Measurements from ENCODE around the gene CASK.
"Not testable (repeated sequence)": the region's sequence is repeated elsewhere in the genome, so short reads cannot be mapped to it uniquely, and the experiment has no call there.

CASK gene

DNA sequence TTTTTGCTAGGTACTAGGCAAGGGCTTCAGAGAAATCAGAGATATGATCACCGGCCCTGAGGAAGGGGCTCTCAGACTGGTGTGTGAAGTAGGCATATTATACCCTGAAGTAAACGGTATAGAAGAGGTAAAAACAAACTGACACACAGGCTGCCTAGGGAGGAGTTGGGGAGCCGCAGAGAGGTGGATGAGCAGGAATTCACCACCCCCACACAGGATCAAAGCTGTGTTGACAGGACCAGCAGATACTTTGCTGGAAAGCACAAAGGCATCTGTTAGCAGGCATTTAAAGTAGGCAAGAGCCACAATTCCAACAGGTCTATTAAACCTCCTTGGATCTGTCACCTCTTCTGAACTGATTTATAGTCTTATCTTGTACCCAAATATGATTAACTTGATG lies 306.4 kb downstream of the CASK start:
- TF ChIP-seq, protein P1, sequence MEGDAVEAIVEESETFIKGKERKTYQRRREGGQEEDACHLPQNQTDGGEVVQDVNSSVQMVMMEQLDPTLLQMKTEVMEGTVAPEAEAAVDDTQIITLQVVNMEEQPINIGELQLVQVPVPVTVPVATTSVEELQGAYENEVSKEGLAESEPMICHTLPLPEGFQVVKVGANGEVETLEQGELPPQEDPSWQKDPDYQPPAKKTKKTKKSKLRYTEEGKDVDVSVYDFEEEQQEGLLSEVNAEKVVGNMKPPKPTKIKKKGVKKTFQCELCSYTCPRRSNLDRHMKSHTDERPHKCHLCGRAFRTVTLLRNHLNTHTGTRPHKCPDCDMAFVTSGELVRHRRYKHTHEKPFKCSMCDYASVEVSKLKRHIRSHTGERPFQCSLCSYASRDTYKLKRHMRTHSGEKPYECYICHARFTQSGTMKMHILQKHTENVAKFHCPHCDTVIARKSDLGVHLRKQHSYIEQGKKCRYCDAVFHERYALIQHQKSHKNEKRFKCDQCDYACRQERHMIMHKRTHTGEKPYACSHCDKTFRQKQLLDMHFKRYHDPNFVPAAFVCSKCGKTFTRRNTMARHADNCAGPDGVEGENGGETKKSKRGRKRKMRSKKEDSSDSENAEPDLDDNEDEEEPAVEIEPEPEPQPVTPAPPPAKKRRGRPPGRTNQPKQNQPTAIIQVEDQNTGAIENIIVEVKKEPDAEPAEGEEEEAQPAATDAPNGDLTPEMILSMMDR (IDR thresholded peaks at IDR 0.05; ENCODE audit: low read depth, low read length): no peak
- no peak for DNase-seq (ENCODE audit: low read depth in 2 of 2)
- H3K4me3 ChIP-seq (replicated peaks in 1 of 2; ENCODE audit: low read depth in 2 of 2, low read length in 2 of 2): no peak overlapping the region

DNA sequence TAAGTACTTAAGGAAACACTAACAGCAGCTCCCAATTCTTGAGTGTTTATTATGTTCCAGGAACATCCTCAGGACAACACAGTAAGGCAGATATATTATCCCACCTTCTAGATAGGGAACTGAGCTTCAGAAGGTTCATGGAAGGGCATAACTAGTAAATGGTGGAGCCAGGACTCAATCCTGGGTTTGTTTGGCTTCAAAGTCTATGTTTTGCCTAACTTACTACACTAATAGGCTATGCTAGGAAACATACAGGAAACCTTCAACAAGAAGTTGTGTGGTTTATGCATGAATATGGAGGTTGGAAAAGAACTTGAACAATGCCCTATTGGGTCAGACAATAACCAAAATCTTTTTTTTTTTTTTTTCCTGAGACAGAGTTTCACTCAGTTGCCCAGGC lies 307.1 kb downstream of the CASK start:
- H3K4me3 ChIP-seq (replicated peaks in 1 of 2; ENCODE audit: low read depth in 2 of 2, low read length in 2 of 2): no peak overlapping the region
- TF ChIP-seq, protein P1 (IDR thresholded peaks at IDR 0.05; ENCODE audit: low read depth, low read length): no peak
- no peak for DNase-seq (ENCODE audit: low read depth in 2 of 2)

DNA sequence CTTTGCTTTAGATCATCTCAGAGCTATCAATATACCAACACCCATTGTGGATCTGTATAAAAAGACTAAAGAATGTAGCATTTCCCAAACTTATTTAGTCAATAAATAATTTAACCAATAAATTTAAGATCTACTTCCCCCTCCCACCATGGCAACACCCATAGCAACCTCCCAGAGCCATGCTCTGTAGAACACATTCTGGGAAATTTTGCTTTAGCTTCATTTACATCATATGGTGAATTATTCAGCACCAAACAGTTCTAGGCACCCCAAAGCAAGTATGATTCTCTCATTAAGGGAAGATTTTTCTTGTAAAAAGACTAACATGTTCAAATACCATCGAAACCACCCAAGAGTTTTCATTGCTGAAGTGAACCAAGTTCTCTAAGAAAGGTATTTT lies 315.1 kb downstream of the CASK start:
- H3K4me3 ChIP-seq (replicated peaks in 1 of 2; ENCODE audit: low read depth in 2 of 2, low read length in 2 of 2): no peak overlapping the region
- no peak for DNase-seq (ENCODE audit: low read depth in 2 of 2)
- TF ChIP-seq, protein P1 (IDR thresholded peaks at IDR 0.05; ENCODE audit: low read depth, low read length): no peak

DNA sequence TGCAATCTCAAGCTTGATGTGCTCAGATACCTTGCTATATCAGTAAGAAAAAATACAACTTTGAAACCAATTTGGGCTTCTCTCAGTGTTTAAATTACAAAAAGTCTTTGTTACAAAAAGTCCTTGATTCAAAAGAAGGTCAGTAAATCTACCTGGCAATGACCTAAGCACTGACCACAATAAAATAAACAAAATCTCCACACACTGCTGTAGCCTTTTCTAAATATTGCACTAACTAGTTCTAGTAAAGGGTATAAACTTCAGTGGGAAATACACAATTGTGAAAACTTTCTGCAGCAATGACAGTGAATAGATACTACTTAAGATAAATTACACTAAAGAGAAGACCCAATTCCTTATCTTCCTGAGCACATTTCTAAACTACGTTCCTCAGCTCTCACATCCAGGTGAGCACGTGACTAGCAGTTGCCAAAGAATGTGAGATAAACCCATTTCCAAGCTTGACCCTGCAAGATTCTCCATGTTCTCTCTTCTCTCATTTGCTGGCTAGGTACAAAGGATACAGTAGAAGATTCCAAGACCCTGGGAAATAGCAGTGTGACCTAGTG lies 316.0 kb downstream of the CASK start:
- no peak for DNase-seq (ENCODE audit: low read depth in 2 of 2)
- TF ChIP-seq, protein P1 (IDR thresholded peaks at IDR 0.05; ENCODE audit: low read depth, low read length): no peak
- no peak overlapping the region for H3K4me3 ChIP-seq (replicated peaks in 1 of 2; ENCODE audit: low read depth in 2 of 2, low read length in 2 of 2)

DNA sequence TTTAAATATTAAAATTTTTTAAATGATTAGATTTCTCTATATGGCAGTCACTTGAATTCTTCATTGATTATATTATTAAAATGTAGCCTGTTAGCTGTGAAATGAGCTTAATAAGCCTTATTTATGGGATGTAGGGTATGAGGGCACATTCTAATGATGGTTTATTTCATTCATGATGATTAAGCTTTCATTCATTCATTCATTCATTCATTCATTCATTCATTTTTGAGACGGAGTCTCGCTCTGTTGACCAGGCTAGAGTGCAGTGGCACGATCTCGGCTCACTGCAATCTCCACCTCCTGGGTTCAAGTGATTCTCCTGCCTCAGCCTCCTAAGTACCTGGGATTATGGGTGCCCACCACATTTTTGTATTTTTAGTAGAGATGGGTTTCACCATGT lies 317.3 kb downstream of the CASK start:
- DNase-seq (ENCODE audit: low read depth in 2 of 2); H3K4me3 ChIP-seq (replicated peaks in 1 of 2; ENCODE audit: low read depth in 2 of 2, low read length in 2 of 2): not testable (repeated sequence)

DNA sequence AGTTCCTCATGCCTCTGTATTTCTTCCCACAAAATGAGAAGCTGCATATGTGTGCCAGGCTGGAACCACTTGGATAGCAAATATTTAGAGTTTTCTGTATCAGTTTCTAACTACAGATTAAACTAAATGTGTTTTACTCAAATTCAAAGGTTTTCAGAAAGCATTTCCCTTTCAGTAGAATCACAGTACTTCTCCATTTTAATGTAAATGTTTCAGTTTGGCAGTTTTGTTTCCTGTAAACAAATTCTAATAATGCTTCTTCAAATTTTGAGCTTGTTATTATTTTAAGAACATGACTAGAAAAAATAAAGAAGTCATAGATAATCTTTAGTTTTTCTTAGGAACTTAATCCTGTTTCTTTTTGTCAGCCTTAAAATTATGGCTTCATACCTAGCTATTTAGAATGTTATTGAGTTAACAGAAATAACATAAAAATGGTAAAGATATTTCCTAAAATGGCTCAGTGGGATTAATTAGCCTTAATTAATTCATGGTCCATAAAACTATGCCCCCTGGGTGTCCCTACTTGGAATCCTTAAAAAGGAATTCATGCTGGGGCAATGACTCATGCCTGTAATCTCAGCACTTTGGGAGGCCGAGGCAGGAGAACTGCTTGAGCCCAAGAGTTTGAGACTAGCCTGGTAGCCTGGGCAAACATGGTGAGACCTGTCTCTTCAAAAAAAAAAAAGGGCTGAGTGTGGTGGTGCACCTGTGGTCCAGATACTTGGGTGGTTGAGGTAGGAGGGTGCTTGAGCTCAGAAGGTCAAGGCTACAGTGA lies 318.4 kb downstream of the CASK start:
- no peak overlapping the region for H3K4me3 ChIP-seq (replicated peaks in 1 of 2; ENCODE audit: low read depth in 2 of 2, low read length in 2 of 2)
- DNase-seq (ENCODE audit: low read depth in 2 of 2): no peak
- TF ChIP-seq, protein P1 (IDR thresholded peaks at IDR 0.05; ENCODE audit: low read depth, low read length): no peak

DNA sequence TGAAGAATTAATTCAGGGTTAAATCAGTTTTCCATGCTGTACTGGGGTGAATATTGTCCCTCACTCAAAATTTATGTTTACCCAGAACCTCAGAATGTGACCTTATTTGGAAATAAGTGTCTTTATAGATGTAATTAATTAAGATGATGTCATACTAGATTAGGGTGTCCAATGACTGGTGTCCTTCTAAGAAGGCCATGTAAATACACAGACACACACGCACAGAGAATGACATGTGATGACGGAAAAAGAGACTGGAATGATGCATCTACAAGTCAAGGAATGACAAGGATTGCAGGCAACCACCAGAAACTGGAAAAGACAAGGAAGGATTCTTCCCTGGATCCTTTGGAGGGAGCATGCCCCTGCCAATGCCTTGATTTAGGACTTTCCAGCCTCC lies 319.2 kb downstream of the CASK start:
- no peak overlapping the region for H3K4me3 ChIP-seq (replicated peaks in 1 of 2; ENCODE audit: low read depth in 2 of 2, low read length in 2 of 2)
- no peak for DNase-seq (ENCODE audit: low read depth in 2 of 2)
- TF ChIP-seq, protein P1 (IDR thresholded peaks at IDR 0.05; ENCODE audit: low read depth, low read length): no peak

All from cardiac fibroblast (primary cell).